WTC11 (cell line): ENCODE measurements around the gene HOXB6.

ENCODE experiments used
- ATF1 ChIP-seq: sonication (generic); formaldehyde crosslinking; IDR thresholded peaks from 2 replicates; pipeline ENCODE4 v1.8.1; 2023; ENCODE audit warnings: mild to moderate bottlenecking, moderate library complexity, missing genetic modification reagents
- ESRRA ChIP-seq: sonication (generic); formaldehyde crosslinking; IDR thresholded peaks from 2 replicates; pipeline ENCODE4 v1.8.1; 2022; ENCODE audit warnings: mild to moderate bottlenecking, missing genetic modification reagents, borderline replicate concordance
- JUN ChIP-seq: sonication (generic); formaldehyde crosslinking; IDR thresholded peaks from 2 replicates; pipeline ENCODE4 v1.8.0; 2023; ENCODE audit warnings: mild to moderate bottlenecking, missing genetic modification reagents
- SP1 ChIP-seq: sonication (generic); formaldehyde crosslinking; conservative IDR thresholded peaks from 2 replicates; pipeline ENCODE4 v1.8.1; 2022; ENCODE audit warnings: missing genetic modification reagents
- TCF7 ChIP-seq: sonication (generic); formaldehyde crosslinking; IDR thresholded peaks from 2 replicates; pipeline ENCODE4 v1.8.0; 2022; ENCODE audit warnings: mild to moderate bottlenecking, low read depth, missing genetic modification reagents, moderate library complexity
- ZNF138 ChIP-seq: sonication (generic); formaldehyde crosslinking; conservative IDR thresholded peaks from 2 replicates; pipeline ENCODE4 v1.8.1; 2022; ENCODE audit warnings: mild to moderate bottlenecking, moderate library complexity, missing genetic modification reagents
- ZNF423 ChIP-seq: fragments of 250-450 bp; sonication (Bioruptor Pico); IDR thresholded peaks from 2 replicates; pipeline ENCODE4 v2.1.2; 2022; ENCODE audit warnings: mild to moderate bottlenecking, moderate library complexity
- TF ChIP-seq, protein P1 (sequence below): sonication (generic); formaldehyde crosslinking; conservative IDR thresholded peaks from 2 replicates; pipeline ENCODE4 v1.8.1; 2023; ENCODE audit warnings: mild to moderate bottlenecking, low read depth, missing genetic modification reagents, moderate library complexity
- TF ChIP-seq, protein P2 (sequence below): fragments of 200-600 bp; IDR thresholded peaks from 2 replicates; pipeline ENCODE4 v1.8.0; 2022; ENCODE audit warnings: antibody characterized with exemption
- TF ChIP-seq, protein P3 (sequence below): sonication (generic); formaldehyde crosslinking; IDR thresholded peaks from 2 replicates; pipeline ENCODE4 v1.8.1; 2023; ENCODE audit warnings: mild to moderate bottlenecking, missing genetic modification reagents
- TF ChIP-seq, protein P4 (sequence below): sonication (generic); formaldehyde crosslinking; IDR thresholded peaks from 2 replicates; pipeline ENCODE4 v1.8.0; 2022; ENCODE audit warnings: mild to moderate bottlenecking, missing genetic modification reagents
- TF ChIP-seq, protein P5 (sequence below): sonication (generic); formaldehyde crosslinking; IDR thresholded peaks from 2 replicates; pipeline ENCODE4 v1.8.0; 2022; ENCODE audit warnings: mild to moderate bottlenecking, missing genetic modification reagents

DNA sequence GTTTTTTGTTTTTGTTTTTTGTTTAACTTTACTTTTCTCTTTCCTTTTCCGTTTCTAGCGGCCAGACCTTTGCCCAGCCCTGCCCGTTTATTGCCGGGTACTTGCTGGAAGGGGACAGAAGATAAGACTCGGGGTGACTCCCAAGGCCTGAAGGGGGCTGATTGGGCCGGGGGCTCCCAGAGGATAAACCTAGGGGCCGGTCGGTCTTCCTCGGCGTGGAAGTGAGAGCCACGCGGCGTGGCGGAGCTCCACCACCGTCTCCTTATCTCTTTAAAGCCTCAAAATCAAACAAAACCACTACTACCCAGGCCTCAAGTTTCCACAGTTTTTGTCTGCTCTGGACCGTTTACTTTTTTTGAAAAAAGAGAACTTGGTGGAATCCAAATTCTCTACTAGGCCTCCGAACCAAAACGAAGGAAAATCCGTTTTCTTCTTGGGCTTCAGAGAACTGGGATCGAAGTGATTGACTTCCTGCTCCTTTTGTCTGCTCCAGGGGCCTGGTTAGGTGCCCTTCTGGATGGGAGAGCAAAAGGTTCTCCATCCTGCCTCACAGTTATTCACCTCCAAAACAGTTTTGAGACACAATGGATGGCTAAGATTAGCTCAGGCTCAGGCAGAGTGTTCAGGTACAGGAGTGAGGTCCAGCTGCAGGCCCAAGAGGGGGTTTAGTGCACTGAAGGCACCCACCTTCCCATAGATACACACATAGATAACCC lies 29.9 kb upstream of the HOXB6 start:
- TF ChIP-seq, protein P1, sequence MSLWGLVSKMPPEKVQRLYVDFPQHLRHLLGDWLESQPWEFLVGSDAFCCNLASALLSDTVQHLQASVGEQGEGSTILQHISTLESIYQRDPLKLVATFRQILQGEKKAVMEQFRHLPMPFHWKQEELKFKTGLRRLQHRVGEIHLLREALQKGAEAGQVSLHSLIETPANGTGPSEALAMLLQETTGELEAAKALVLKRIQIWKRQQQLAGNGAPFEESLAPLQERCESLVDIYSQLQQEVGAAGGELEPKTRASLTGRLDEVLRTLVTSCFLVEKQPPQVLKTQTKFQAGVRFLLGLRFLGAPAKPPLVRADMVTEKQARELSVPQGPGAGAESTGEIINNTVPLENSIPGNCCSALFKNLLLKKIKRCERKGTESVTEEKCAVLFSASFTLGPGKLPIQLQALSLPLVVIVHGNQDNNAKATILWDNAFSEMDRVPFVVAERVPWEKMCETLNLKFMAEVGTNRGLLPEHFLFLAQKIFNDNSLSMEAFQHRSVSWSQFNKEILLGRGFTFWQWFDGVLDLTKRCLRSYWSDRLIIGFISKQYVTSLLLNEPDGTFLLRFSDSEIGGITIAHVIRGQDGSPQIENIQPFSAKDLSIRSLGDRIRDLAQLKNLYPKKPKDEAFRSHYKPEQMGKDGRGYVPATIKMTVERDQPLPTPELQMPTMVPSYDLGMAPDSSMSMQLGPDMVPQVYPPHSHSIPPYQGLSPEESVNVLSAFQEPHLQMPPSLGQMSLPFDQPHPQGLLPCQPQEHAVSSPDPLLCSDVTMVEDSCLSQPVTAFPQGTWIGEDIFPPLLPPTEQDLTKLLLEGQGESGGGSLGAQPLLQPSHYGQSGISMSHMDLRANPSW (CRISPR knock-in tag) = no peak
- TF ChIP-seq, protein P2, sequence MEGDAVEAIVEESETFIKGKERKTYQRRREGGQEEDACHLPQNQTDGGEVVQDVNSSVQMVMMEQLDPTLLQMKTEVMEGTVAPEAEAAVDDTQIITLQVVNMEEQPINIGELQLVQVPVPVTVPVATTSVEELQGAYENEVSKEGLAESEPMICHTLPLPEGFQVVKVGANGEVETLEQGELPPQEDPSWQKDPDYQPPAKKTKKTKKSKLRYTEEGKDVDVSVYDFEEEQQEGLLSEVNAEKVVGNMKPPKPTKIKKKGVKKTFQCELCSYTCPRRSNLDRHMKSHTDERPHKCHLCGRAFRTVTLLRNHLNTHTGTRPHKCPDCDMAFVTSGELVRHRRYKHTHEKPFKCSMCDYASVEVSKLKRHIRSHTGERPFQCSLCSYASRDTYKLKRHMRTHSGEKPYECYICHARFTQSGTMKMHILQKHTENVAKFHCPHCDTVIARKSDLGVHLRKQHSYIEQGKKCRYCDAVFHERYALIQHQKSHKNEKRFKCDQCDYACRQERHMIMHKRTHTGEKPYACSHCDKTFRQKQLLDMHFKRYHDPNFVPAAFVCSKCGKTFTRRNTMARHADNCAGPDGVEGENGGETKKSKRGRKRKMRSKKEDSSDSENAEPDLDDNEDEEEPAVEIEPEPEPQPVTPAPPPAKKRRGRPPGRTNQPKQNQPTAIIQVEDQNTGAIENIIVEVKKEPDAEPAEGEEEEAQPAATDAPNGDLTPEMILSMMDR = no peak
- TF ChIP-seq, protein P3, sequence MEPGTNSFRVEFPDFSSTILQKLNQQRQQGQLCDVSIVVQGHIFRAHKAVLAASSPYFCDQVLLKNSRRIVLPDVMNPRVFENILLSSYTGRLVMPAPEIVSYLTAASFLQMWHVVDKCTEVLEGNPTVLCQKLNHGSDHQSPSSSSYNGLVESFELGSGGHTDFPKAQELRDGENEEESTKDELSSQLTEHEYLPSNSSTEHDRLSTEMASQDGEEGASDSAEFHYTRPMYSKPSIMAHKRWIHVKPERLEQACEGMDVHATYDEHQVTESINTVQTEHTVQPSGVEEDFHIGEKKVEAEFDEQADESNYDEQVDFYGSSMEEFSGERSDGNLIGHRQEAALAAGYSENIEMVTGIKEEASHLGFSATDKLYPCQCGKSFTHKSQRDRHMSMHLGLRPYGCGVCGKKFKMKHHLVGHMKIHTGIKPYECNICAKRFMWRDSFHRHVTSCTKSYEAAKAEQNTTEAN = no peak
- no peak for TF ChIP-seq ESRRA
- TF ChIP-seq JUN (CRISPR knock-in tag) = no peak
- TF ChIP-seq, protein P4, sequence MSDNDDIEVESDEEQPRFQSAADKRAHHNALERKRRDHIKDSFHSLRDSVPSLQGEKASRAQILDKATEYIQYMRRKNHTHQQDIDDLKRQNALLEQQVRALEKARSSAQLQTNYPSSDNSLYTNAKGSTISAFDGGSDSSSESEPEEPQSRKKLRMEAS (CRISPR knock-in tag) = no peak
- no peak for TF ChIP-seq TCF7
- TF ChIP-seq ZNF423 (CRISPR knock-in tag) = no peak
- no peak for TF ChIP-seq ZNF138 (CRISPR knock-in tag)
- TF ChIP-seq SP1 (CRISPR knock-in tag) = no peak
- TF ChIP-seq ATF1 (CRISPR knock-in tag) = no peak
- TF ChIP-seq, protein P5, sequence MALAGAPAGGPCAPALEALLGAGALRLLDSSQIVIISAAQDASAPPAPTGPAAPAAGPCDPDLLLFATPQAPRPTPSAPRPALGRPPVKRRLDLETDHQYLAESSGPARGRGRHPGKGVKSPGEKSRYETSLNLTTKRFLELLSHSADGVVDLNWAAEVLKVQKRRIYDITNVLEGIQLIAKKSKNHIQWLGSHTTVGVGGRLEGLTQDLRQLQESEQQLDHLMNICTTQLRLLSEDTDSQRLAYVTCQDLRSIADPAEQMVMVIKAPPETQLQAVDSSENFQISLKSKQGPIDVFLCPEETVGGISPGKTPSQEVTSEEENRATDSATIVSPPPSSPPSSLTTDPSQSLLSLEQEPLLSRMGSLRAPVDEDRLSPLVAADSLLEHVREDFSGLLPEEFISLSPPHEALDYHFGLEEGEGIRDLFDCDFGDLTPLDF (CRISPR knock-in tag) = no peak
